Transverse colon (tissue), 4 donors: ENCODE measurements around the gene SMIM45.

ENCODE experiments used
- POLR2AphosphoS5 ChIP-seq, 3 donors: sonication (generic); formaldehyde crosslinking; IDR thresholded peaks; one replicate each; pipeline ENCODE4 v1.6.1; 2016; ENCODE audit warnings: antibody characterized with exemption in 3 of 3
- TF ChIP-seq, protein P1 (sequence below), 5 experiments: fragments of 200-600 bp in 3 of 5; fragments of 450-650 bp in 2 of 5; sonication (generic) in 3 of 5; IDR thresholded peaks; 1 replicate in 2 of 5; 2 replicates in 3 of 5; pipeline ENCODE4 v1.5.1; 2016 to 2017; ENCODE audit warnings: antibody characterized with exemption in 5 of 5, inconsistent platforms in 3 of 5, mild to moderate bottlenecking in 2 of 5, moderate library complexity in 1 of 5

DNA sequence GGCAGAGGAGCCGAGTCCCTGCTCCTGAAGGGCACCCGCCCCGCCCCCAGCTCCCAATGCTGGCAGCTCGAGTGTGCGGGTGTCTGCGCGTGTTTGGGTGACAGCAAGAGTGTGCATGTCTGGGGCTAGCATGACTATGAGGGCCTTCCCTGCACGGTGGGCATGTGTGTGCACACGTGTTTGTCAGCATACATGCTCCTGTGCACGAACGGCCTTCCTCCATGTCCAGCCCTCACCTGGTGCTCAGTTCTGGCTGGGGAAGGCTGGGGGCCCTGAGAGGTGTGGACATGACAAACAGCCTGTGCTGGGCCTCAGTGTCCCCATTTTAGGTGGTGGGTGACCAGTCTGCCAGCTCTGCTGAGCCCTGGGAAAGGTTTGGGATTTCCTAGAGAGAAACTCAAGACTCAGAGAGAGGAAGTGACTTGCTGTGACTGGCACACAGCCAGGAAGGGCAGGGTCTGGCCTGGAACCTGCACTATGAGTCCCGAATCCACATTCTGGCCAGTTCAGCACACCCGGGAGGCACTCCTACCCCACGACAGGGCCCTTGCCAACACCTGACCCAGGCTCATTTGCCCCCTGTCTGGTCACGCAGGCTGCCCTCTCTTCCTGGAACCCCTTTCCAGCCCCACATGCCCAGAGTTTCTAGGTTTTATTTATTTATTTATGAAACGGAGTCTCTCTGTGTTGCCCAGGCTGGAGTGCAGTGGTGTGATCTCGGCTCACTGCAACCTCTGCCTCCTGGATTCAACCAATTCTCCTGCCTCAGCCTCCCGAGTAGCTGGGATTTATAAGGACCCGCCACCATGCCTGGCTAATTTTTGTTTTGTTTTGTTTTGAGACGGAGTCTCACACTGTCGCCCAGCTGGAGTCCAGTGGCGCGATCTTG, 33.8 kb upstream of the SMIM45 start:
- TF ChIP-seq, protein P1, sequence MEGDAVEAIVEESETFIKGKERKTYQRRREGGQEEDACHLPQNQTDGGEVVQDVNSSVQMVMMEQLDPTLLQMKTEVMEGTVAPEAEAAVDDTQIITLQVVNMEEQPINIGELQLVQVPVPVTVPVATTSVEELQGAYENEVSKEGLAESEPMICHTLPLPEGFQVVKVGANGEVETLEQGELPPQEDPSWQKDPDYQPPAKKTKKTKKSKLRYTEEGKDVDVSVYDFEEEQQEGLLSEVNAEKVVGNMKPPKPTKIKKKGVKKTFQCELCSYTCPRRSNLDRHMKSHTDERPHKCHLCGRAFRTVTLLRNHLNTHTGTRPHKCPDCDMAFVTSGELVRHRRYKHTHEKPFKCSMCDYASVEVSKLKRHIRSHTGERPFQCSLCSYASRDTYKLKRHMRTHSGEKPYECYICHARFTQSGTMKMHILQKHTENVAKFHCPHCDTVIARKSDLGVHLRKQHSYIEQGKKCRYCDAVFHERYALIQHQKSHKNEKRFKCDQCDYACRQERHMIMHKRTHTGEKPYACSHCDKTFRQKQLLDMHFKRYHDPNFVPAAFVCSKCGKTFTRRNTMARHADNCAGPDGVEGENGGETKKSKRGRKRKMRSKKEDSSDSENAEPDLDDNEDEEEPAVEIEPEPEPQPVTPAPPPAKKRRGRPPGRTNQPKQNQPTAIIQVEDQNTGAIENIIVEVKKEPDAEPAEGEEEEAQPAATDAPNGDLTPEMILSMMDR (IDR thresholded peaks at IDR 0.05) = no peak
- TF ChIP-seq POLR2AphosphoS5 (IDR thresholded peaks at IDR 0.05) = no peak
